ENCODE results near the gene CELF4.

GRCh38 chr18:37484983-37485834, 80.4 kb downstream of the CELF4 start:
- no peak for TF ChIP-seq EZH2phosphoT487 (IDR thresholded peaks at IDR 0.05; ENCODE audit: borderline replicate concordance, low read length)
- TF ChIP-seq CTCF (IDR thresholded peaks at IDR 0.05; ENCODE audit: low read depth, low read length, poor library complexity, severe bottlenecking) = no peak
